GM23338 (cell line): ENCODE measurements around the gene RPLP2. TPM values are rescaled to one million over a fixed set of nuclear protein-coding genes. Genes with fewer than 3 reads are reported as not detected.
A peak's percentile ranks its signal among the peaks of the same experiment; 100 is the strongest.

Source experiments
- ATAC-seq: fragments of 200-7000 bp; cut with Tn5 transposase; 3 replicates; pipeline ENCODE4 v1.9.1; 2020
- DNase-seq: peaks from one replicate; pipeline ENCODE4 v3.0.0-alpha.2; 2015; ENCODE audit warnings: low spot score
- H2AFZ ChIP-seq: fragments of 200-600 bp; sonication (generic); 2 replicates; pipeline ENCODE4 v1.8.0; 2016; ENCODE audit warnings: antibody characterized with exemption, mild to moderate bottlenecking, moderate library complexity
- H3F3A ChIP-seq: fragments of 200-600 bp; sonication (generic); replicated peaks from 2 replicates; pipeline ENCODE4 v1.8.0; 2017; ENCODE audit warnings: antibody characterized with exemption, mixed run types, low read depth
- H3K27ac ChIP-seq: fragments of 200-600 bp; sonication (generic); 2 replicates; pipeline ENCODE4 v1.6.1; 2016; ENCODE audit warnings: low read depth
- H3K27me3 ChIP-seq: fragments of 200-600 bp; sonication (generic); 2 replicates; pipeline ENCODE4 v1.8.0; 2016; ENCODE audit warnings: mild to moderate bottlenecking, mixed run types, moderate library complexity; ENCODE audit not compliant: insufficient read depth
- H3K36me3 ChIP-seq: fragments of 200-600 bp; sonication (generic); 2 replicates; pipeline ENCODE4 v1.8.0; 2016; ENCODE audit warnings: mild to moderate bottlenecking; ENCODE audit not compliant: insufficient read depth
- H3K4me1 ChIP-seq: fragments of 200-600 bp; sonication (generic); 2 replicates; pipeline ENCODE4 v1.8.0; 2016; ENCODE audit warnings: mild to moderate bottlenecking, moderate library complexity; ENCODE audit not compliant: insufficient read depth
- H3K4me2 ChIP-seq: fragments of 200-600 bp; sonication (generic); 2 replicates; pipeline ENCODE4 v1.7.1; 2017; ENCODE audit warnings: mixed run types
- H3K4me3 ChIP-seq: fragments of 200-600 bp; sonication (generic); 2 replicates; pipeline ENCODE4 v1.6.1; 2016; ENCODE audit warnings: mixed run types
- H3K79me2 ChIP-seq: fragments of 200-600 bp; sonication (generic); replicated peaks from 2 replicates; pipeline ENCODE4 v1.8.0; 2017; ENCODE audit warnings: mild to moderate bottlenecking; ENCODE audit not compliant: insufficient read depth
- H3K9me2 ChIP-seq: fragments of 200-600 bp; sonication (generic); 2 replicates; pipeline ENCODE4 v1.8.0; 2017; ENCODE audit not compliant: insufficient read depth
- H4K20me1 ChIP-seq: fragments of 200-600 bp; sonication (generic); replicated peaks from 2 replicates; pipeline ENCODE4 v1.8.0; 2017; ENCODE audit warnings: mild to moderate bottlenecking; ENCODE audit not compliant: insufficient read depth
- H3K27ac Mint-ChIP-seq: 2 replicates; pipeline ENCODE4 v1.8.0; 2020; ENCODE audit warnings: inconsistent platforms, mild to moderate bottlenecking, moderate library complexity, mixed read lengths
- H3K27me3 Mint-ChIP-seq: 3 replicates; pipeline ENCODE4 v1.8.0; 2022; ENCODE audit warnings: low read depth, mild to moderate bottlenecking, moderate library complexity, mixed read lengths, inconsistent platforms; ENCODE audit not compliant: insufficient read depth, poor library complexity
- H3K36me3 Mint-ChIP-seq: 3 replicates; pipeline ENCODE4 v1.8.0; 2021; ENCODE audit warnings: low read depth, mild to moderate bottlenecking, inconsistent platforms, moderate library complexity, mixed read lengths
- H3K4me1 Mint-ChIP-seq: 3 replicates; pipeline ENCODE4 v1.8.0; 2020; ENCODE audit warnings: mild to moderate bottlenecking, inconsistent platforms, mixed read lengths
- H3K4me3 Mint-ChIP-seq: 3 replicates; pipeline ENCODE4 v1.8.0; 2021; ENCODE audit warnings: moderate library complexity, mild to moderate bottlenecking, inconsistent platforms, mixed read lengths
- H3K9me3 Mint-ChIP-seq: 3 replicates; pipeline ENCODE4 v1.8.0; 2020; ENCODE audit warnings: moderate library complexity, mild to moderate bottlenecking, inconsistent platforms, mixed read lengths
- CREB1 ChIP-seq: fragments of 250-450 bp; sonication (Bioruptor Pico); IDR thresholded peaks from 2 replicates; pipeline ENCODE4 v1.5.0; 2020; ENCODE audit warnings: low read depth, mild to moderate bottlenecking, moderate library complexity
- CTCF ChIP-seq, 2 experiments: fragments of 200-600 bp in 1 of 2; sonication (generic) in 1 of 2; conservative IDR thresholded peaks; 2 replicates each; pipeline versions ENCODE4 v1.5.1 to v1.6.1; 2016 to 2017; ENCODE audit warnings: antibody characterized with exemption in 2 of 2, low read depth in 2 of 2, mild to moderate bottlenecking in 2 of 2, moderate library complexity in 1 of 2
- JUNB ChIP-seq: IDR thresholded peaks from one replicate; pipeline ENCODE4 v1.6.1; 2016; ENCODE audit warnings: antibody characterized with exemption; ENCODE audit not compliant: unreplicated experiment
- POLR2AphosphoS5 ChIP-seq: IDR thresholded peaks from 2 replicates; pipeline ENCODE4 v1.6.1; 2016; ENCODE audit warnings: antibody characterized with exemption, low read depth
- STAT1 ChIP-seq: IDR thresholded peaks from one replicate; pipeline ENCODE4 v1.6.1; 2016; ENCODE audit warnings: antibody characterized with exemption; ENCODE audit not compliant: unreplicated experiment
- ZNF462 ChIP-seq: fragments of 250-450 bp; sonication (Bioruptor Pico); IDR thresholded peaks from 2 replicates; pipeline ENCODE4 v1.5.0; 2020; ENCODE audit warnings: mild to moderate bottlenecking, moderate library complexity
- polyA plus RNA-seq: library from polyadenylated mRNA; unstranded; fragments of >200 nt; fragmentation: Nextera tagmentation; extraction: Ambion mirVana; gene quantifications from 2 replicates; pipeline ENCODE4 v1.2.1, GENCODE V29; 2016
- total RNA-seq: library from RNA; depleted of rRNA; stranded (reverse); fragments of >200 nt; shearing (Covaris generic); gene quantifications from 2 replicates; pipeline ENCODE4 v1.2.3, GENCODE V29; 2014
- TF ChIP-seq, protein P1 (sequence below): IDR thresholded peaks from one replicate; pipeline ENCODE4 v1.6.1; 2018; ENCODE audit warnings: antibody characterized with exemption; ENCODE audit not compliant: unreplicated experiment

RPLP2 gene
- total and polyA plus RNA-seq, 2 experiments from 2014 or later, result 518 to 1,782 TPM

GRCh38 chr11:858053-858761 lies 48.4 kb downstream of the RPLP2 start:
- H3K9me3 Mint-ChIP-seq, result no peaks in the 10 kb centered on the region; the same call in 2 of the 3 replicates
- no peak overlapping the region for H3K27ac Mint-ChIP-seq
- H3K27me3 ChIP-seq, result no peaks in the 10 kb centered on the region
- H3K27ac ChIP-seq, result no peak overlapping the region
- no peaks in the 10 kb centered on the region for H3K79me2 ChIP-seq
- peaks cover 24% of the 10 kb centered on the region; the same call in 1 of the 2 replicates for H3K4me1 ChIP-seq
- H4K20me1 ChIP-seq, result peaks cover 24% of the 10 kb centered on the region
- H3K36me3 ChIP-seq, result no peaks in the 10 kb centered on the region
- H2AFZ ChIP-seq, result no peak overlapping the region
- peaks cover 23% of the 10 kb centered on the region for H3K27me3 Mint-ChIP-seq
- peaks cover 7% of the 10 kb centered on the region for H3F3A ChIP-seq
- no peak overlapping the region for H3K4me2 ChIP-seq
- H3K4me3 ChIP-seq, result no peak overlapping the region
- H3K4me3 Mint-ChIP-seq, result no peak overlapping the region; the same call in 2 of the 3 replicates
- no peak for ATAC-seq
- no peaks in the 10 kb centered on the region for H3K9me2 ChIP-seq
- peaks cover 3% of the 10 kb centered on the region; the same call in 1 of the 3 replicates for H3K36me3 Mint-ChIP-seq
- H3K4me1 Mint-ChIP-seq, result peaks cover 32% of the 10 kb centered on the region
- DNase-seq, result no peak
- TF ChIP-seq STAT1, result no peak
- no peak for TF ChIP-seq CTCF (conservative IDR thresholded peaks at IDR 0.05; ENCODE audit: low read depth in 2 of 2)
- no peak for TF ChIP-seq CREB1 (CRISPR knock-in tag)
- TF ChIP-seq, protein P1, sequence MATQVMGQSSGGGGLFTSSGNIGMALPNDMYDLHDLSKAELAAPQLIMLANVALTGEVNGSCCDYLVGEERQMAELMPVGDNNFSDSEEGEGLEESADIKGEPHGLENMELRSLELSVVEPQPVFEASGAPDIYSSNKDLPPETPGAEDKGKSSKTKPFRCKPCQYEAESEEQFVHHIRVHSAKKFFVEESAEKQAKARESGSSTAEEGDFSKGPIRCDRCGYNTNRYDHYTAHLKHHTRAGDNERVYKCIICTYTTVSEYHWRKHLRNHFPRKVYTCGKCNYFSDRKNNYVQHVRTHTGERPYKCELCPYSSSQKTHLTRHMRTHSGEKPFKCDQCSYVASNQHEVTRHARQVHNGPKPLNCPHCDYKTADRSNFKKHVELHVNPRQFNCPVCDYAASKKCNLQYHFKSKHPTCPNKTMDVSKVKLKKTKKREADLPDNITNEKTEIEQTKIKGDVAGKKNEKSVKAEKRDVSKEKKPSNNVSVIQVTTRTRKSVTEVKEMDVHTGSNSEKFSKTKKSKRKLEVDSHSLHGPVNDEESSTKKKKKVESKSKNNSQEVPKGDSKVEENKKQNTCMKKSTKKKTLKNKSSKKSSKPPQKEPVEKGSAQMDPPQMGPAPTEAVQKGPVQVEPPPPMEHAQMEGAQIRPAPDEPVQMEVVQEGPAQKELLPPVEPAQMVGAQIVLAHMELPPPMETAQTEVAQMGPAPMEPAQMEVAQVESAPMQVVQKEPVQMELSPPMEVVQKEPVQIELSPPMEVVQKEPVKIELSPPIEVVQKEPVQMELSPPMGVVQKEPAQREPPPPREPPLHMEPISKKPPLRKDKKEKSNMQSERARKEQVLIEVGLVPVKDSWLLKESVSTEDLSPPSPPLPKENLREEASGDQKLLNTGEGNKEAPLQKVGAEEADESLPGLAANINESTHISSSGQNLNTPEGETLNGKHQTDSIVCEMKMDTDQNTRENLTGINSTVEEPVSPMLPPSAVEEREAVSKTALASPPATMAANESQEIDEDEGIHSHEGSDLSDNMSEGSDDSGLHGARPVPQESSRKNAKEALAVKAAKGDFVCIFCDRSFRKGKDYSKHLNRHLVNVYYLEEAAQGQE, result peak; percentile 60
- no peak for TF ChIP-seq ZNF462 (CRISPR knock-in tag)
- TF ChIP-seq JUNB, result no peak
- no peak for TF ChIP-seq POLR2AphosphoS5
